ENCODE results near the gene CEACAM19.

- no peak for TF ChIP-seq GATA3 (IDR thresholded peaks at IDR 0.05; ENCODE audit: low read depth, low read length)
- TF ChIP-seq GATA2 (IDR thresholded peaks at IDR 0.05; ENCODE audit: low read depth, low read length) = no peak
Observed at GRCh38 chr19:44705502-44706010, 34.3 kb downstream of the CEACAM19 start.

Measured in SH-SY5Y (cell line).